H1 (cell line): ENCODE measurements around the gene EDEM2. TPM values are rescaled to one million over a fixed set of nuclear protein-coding genes. Genes with fewer than 3 reads are reported as not detected.

Experiments used
- CTCF ChIA-PET: fragments of 300-600 bp; sonication (Branson Sonifier 250); formaldehyde crosslinking; loops from one replicate; lab custom pipeline; 2021; ENCODE audit not compliant: partially characterized antibody; lab: Charles Lee
- POLR2A ChIA-PET: fragments of 300-600 bp; sonication (Branson Sonifier 250); formaldehyde crosslinking; loops from one replicate; lab custom pipeline; 2021; ENCODE audit warnings: inconsistent platforms; ENCODE audit not compliant: partially characterized antibody; lab: Charles Lee
- DNase-seq, 2 experiments: peaks; one replicate each; pipeline versions ENCODE4 v3.0.0 to v3.0.0-alpha.2; 2010 to 2022; ENCODE audit warnings: low spot score in 2 of 2, low read depth in 1 of 2, mixed read lengths in 1 of 2
- FAIRE-seq: peaks from 2 replicates; lab custom pipeline; 2011; peaks lifted over from hg19 to GRCh38; lab: Jason Lieb, UNC
- H2AFZ ChIP-seq: 2 replicates; pipeline ENCODE4 v1.8.1; 2012; ENCODE audit warnings: low read length, inconsistent platforms
- H2AK5ac ChIP-seq: 2 replicates; pipeline ENCODE4 v1.6.1; 2013; ENCODE audit warnings: low read depth, low read length
- H2BK120ac ChIP-seq: replicated peaks from 2 replicates; pipeline ENCODE3; 2013; ENCODE audit warnings: low read depth, low read length, inconsistent platforms
- H2BK12ac ChIP-seq: 2 replicates; pipeline ENCODE4 v1.6.1; 2013; ENCODE audit warnings: low read depth, low read length
- H2BK15ac ChIP-seq: 2 replicates; pipeline ENCODE4 v1.6.1; 2013; ENCODE audit warnings: low read length
- H2BK20ac ChIP-seq: 2 replicates; pipeline ENCODE4 v1.6.1; 2013; ENCODE audit warnings: low read length
- H2BK5ac ChIP-seq: 2 replicates; pipeline ENCODE4 v1.6.1; 2013; ENCODE audit warnings: low read depth, low read length
- H3K14ac ChIP-seq: 2 replicates; pipeline ENCODE4 v1.6.1; 2013; ENCODE audit warnings: inconsistent platforms; ENCODE audit not compliant: insufficient read length
- H3K18ac ChIP-seq: 2 replicates; pipeline ENCODE4 v1.6.1; 2013; ENCODE audit warnings: low read length; ENCODE audit errors: extremely low read depth
- H3K23ac ChIP-seq: 2 replicates; pipeline ENCODE4 v1.6.1; 2013; ENCODE audit warnings: inconsistent platforms; ENCODE audit not compliant: insufficient read length
- H3K23me2 ChIP-seq: 2 replicates; pipeline ENCODE4 v1.6.1; 2013; ENCODE audit warnings: low read depth, low read length
- H3K27ac ChIP-seq: 2 replicates; pipeline ENCODE4 v1.6.1; 2011; ENCODE audit warnings: low read depth, low read length, inconsistent platforms
- H3K27me3 ChIP-seq, 4 experiments: replicated peaks in 1 of 4; 1 replicate in 1 of 4; 2 replicates in 3 of 4; pipeline versions ENCODE4 v1.6.1 to v1.8.1; 2011 to 2013; ENCODE audit warnings: low read length in 3 of 4, mild to moderate bottlenecking in 3 of 4, inconsistent platforms in 2 of 4, mixed read lengths in 2 of 4, moderate library complexity in 1 of 4; ENCODE audit not compliant: control insufficient read depth in 3 of 4, insufficient read depth in 3 of 4; ENCODE audit errors: extremely low read depth in 1 of 4
- H3K36me3 ChIP-seq, 4 experiments: 2 replicates each; pipeline versions ENCODE4 v1.6.1 to v1.8.1; 2011 to 2013; ENCODE audit warnings: mild to moderate bottlenecking in 4 of 4, low read length in 3 of 4, moderate library complexity in 2 of 4, control low read depth in 1 of 4, inconsistent platforms in 1 of 4; ENCODE audit not compliant: insufficient read depth in 4 of 4, control insufficient read depth in 2 of 4
- H3K4ac ChIP-seq: replicated peaks from 2 replicates; pipeline ENCODE3; 2013; ENCODE audit warnings: low read length, low read depth, mixed read lengths, inconsistent platforms; ENCODE audit not compliant: insufficient read length
- H3K4me1 ChIP-seq, 4 experiments: replicated peaks in 1 of 4; 1 replicate in 1 of 4; 2 replicates in 3 of 4; pipeline versions ENCODE4 v1.6.1 to v1.8.1; 2011 to 2013; ENCODE audit warnings: low read length in 3 of 4, inconsistent platforms in 2 of 4, mixed read lengths in 1 of 4; ENCODE audit not compliant: insufficient read depth in 4 of 4, control insufficient read depth in 3 of 4
- H3K4me2 ChIP-seq, 2 experiments: 2 replicates each; pipeline versions ENCODE4 v1.6.1 to v1.8.1; 2011 to 2013; ENCODE audit warnings: low read depth in 2 of 2, low read length in 2 of 2, control low read depth in 1 of 2, inconsistent platforms in 1 of 2, mild to moderate bottlenecking in 1 of 2; ENCODE audit not compliant: insufficient read depth in 1 of 2
- H3K4me3 ChIP-seq, 4 experiments: fragments of 200-600, 300-600 bp in 1 of 4; sonication (generic), shearing (Covaris generic), sonication (Bioruptor Twin) in 1 of 4; 2 replicates each; pipeline versions ENCODE4 v1.5.1 to v1.8.1; 2011 to 2016; ENCODE audit warnings: low read length in 4 of 4, low read depth in 3 of 4, control low read depth in 2 of 4, inconsistent platforms in 2 of 4, mild to moderate bottlenecking in 2 of 4, mixed read lengths in 1 of 4, moderate library complexity in 1 of 4; ENCODE audit not compliant: insufficient read depth in 2 of 4; ENCODE audit errors: extremely low read depth in 1 of 4
- H3K56ac ChIP-seq: replicated peaks from 2 replicates; pipeline ENCODE3; 2013; ENCODE audit warnings: low read depth, mild to moderate bottlenecking, mixed read lengths, low read length, inconsistent platforms; ENCODE audit not compliant: insufficient read length
- H3K79me1 ChIP-seq: 2 replicates; pipeline ENCODE4 v1.6.1; 2013; ENCODE audit warnings: low read depth, low read length, control low read depth
- H3K79me2 ChIP-seq, 2 experiments: 2 replicates each; pipeline versions ENCODE4 v1.6.1 to v1.8.1; 2012 to 2013; ENCODE audit warnings: low read length in 2 of 2, mild to moderate bottlenecking in 2 of 2, inconsistent platforms in 1 of 2; ENCODE audit not compliant: insufficient read depth in 2 of 2, control insufficient read depth in 1 of 2
- H3K9ac ChIP-seq, 4 experiments: replicated peaks in 1 of 4; 1 replicate in 1 of 4; 2 replicates in 3 of 4; pipeline versions ENCODE4 v1.6.1 to v1.8.1; 2011 to 2013; ENCODE audit warnings: low read depth in 3 of 4, low read length in 3 of 4, control low read depth in 2 of 4, mild to moderate bottlenecking in 2 of 4, moderate library complexity in 2 of 4, inconsistent platforms in 1 of 4; ENCODE audit errors: extremely low read depth in 1 of 4
- H3K9me3 ChIP-seq, 2 experiments: 2 replicates each; pipeline versions ENCODE4 v1.6.1 to v1.8.1; 2012 to 2013; ENCODE audit warnings: mild to moderate bottlenecking in 2 of 2, moderate library complexity in 2 of 2, control low read depth in 1 of 2, inconsistent platforms in 1 of 2, low read depth in 1 of 2, low read length in 1 of 2, mixed read lengths in 1 of 2; ENCODE audit not compliant: insufficient read depth in 2 of 2
- H4K20me1 ChIP-seq, 2 experiments: replicated peaks in 1 of 2; 2 replicates each; pipeline versions ENCODE3 to v1.8.1; 2011 to 2013; ENCODE audit warnings: inconsistent platforms in 2 of 2, low read length in 2 of 2, mild to moderate bottlenecking in 1 of 2; ENCODE audit not compliant: insufficient read depth in 2 of 2, control insufficient read depth in 1 of 2
- H4K5ac ChIP-seq: 2 replicates; pipeline ENCODE4 v1.6.1; 2013; ENCODE audit warnings: low read length, low read depth, mixed read lengths, inconsistent platforms; ENCODE audit not compliant: insufficient read length
- H4K8ac ChIP-seq: 2 replicates; pipeline ENCODE4 v1.8.0; 2013; ENCODE audit warnings: mild to moderate bottlenecking, moderate library complexity, low read length, inconsistent platforms; ENCODE audit not compliant: insufficient read depth; ENCODE audit errors: extremely low read depth
- H4K91ac ChIP-seq: replicated peaks from 2 replicates; pipeline ENCODE3; 2013; ENCODE audit warnings: low read length, mixed read lengths, inconsistent platforms; ENCODE audit not compliant: insufficient read length
- CHD1 ChIP-seq: IDR thresholded peaks from 2 replicates; pipeline ENCODE4 v1.6.1; 2012; ENCODE audit warnings: low read depth, low read length, improper control_type of control experiment
- CHD2 ChIP-seq: IDR thresholded peaks from 2 replicates; pipeline ENCODE4 v1.6.1; 2012; ENCODE audit warnings: low read length, improper control_type of control experiment
- KDM4A ChIP-seq: IDR thresholded peaks from one replicate; pipeline ENCODE4 v1.7.1; 2012; ENCODE audit warnings: low read depth, mild to moderate bottlenecking, moderate library complexity, low read length, inconsistent platforms; ENCODE audit not compliant: severe bottlenecking
- RFX5 ChIP-seq: IDR thresholded peaks from 2 replicates; pipeline ENCODE4 v1.6.1; 2011; ENCODE audit warnings: low read depth, low read length, improper control_type of control experiment, borderline replicate concordance
- SIRT6 ChIP-seq: IDR thresholded peaks from one replicate; pipeline ENCODE4 v1.7.1; 2012; ENCODE audit warnings: low read length, inconsistent platforms
- SIX5 ChIP-seq: IDR thresholded peaks from 2 replicates; pipeline ENCODE4 v1.6.1; 2011; ENCODE audit warnings: mild to moderate bottlenecking, low read depth, low read length
- TAF1 ChIP-seq: IDR thresholded peaks from 2 replicates; pipeline ENCODE4 v1.6.1; 2011; ENCODE audit warnings: mild to moderate bottlenecking, low read depth, low read length
- WGBS, 2 experiments: shearing (Covaris generic) in 1 of 2; methylation state at CpG; one replicate each; pipeline versions ENCODE4 v1.1.6 to v1.1.7; 2013 to 2015; ENCODE audit warnings: low lambda C conversion rate in 2 of 2, mixed read lengths in 2 of 2, inconsistent platforms in 1 of 2, low coverage in 1 of 2, missing lambda C conversion rate in 1 of 2; ENCODE audit not compliant: insufficient replicate concordance in 2 of 2, insufficient coverage in 1 of 2, insufficient read length in 1 of 2; ENCODE audit errors: extremely low coverage in 1 of 2, missing lambda C conversion rate in 1 of 2; 5-methylcytosine and 5-hydroxymethylcytosine counted together
- polyA plus RNA-seq, 7 experiments: library from polyadenylated mRNA; depleted of rRNA in 3 of 7; stranded (reverse) in 5 of 7; unstranded in 2 of 7; fragments of >200 nt in 5 of 7; fragments of 200-250 nt in 2 of 7; gene quantifications; 1 replicate in 5 of 7; 2 replicates in 1 of 7; 4 replicates in 1 of 7; pipeline versions ENCODE4 v1.2.1 to v1.2.3, GENCODE V29; 2011 to 2013; ENCODE audit warnings: missing spikeins in 2 of 7, mixed read lengths in 2 of 7
- total RNA-seq: library from RNA; stranded (reverse); fragmentation: NEBNext Ultra II Directional; extraction: Animal tissue kit (Norgen Biotek cat#: 25700); gene quantifications from 2 replicates; pipeline ENCODE4 v1.2.1, GENCODE V29; 2021
- TF ChIP-seq, protein P1 (sequence below): IDR thresholded peaks from 2 replicates; pipeline ENCODE4 v1.6.1; 2011; ENCODE audit warnings: low read depth, mild to moderate bottlenecking, low read length; ENCODE audit not compliant: insufficient read depth
- TF ChIP-seq, protein P2 (sequence below), 3 experiments: IDR thresholded peaks; 1 replicate in 2 of 3; 2 replicates in 1 of 3; pipeline versions ENCODE4 v1.5.1 to v1.6.1; 2011; ENCODE audit warnings: low read length in 3 of 3, mild to moderate bottlenecking in 3 of 3, inconsistent platforms in 2 of 3, low read depth in 1 of 3, moderate library complexity in 1 of 3; ENCODE audit not compliant: insufficient read depth in 1 of 3; ENCODE audit errors: control extremely low read depth in 1 of 3

The EDEM2 gene
- total and polyA plus RNA-seq, 2 of the 8 experiments (the other 6 are each of a cell fraction or from before 2014, with no cell fraction given) = 15.2 to 19.6 TPM

DNA sequence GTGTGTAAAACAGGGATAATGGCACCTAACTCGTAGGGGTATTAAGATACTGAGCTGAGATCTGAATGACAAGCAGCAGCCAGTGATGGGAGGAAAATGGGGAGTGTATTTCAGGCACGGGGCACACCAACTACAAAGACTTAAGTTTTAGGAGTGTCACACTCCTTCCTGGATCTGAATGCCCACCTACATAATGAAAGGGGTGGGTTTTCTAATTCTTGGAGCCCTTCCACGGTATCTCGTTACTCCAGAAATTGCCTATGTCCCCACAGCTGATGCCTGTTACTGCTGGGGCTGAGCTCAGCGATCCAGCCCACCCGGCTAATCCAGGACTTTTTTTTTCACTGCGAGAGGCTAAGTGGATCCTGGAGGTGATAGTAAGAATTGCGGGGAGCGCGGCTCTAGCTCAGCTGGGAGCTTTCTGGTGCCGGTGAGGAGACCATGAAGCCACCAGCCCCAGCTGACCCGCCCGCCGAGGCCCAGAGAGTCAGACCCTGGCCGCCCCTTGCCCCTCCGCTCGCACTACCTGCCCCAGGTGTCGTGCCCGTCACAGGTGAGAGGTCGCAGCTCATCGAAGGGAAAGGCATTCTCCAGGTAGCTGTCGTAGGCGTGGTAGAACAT is 727 bp downstream of the EDEM2 start:
- no peak for DNase-seq
- ChIA-PET CTCF (interaction anchor here (0.6 to 7.6 kb wide), 14 partner anchors 15 to 158 kb away, joined by 3 to 135 read pairs (median 6); no protein-coding TSS in a partner anchor), POLR2A (interaction anchor here (0.7 to 3.4 kb wide), 13 partner anchors 16 to 144 kb away, joined by 3 to 27 read pairs (median 4); partner anchors contain the start of gene MMP24OS)
- FAIRE-seq = no peak
- H4K91ac ChIP-seq = peak overlapping the region; percentile 70
- no peaks in the 10 kb centered on the region for H3K79me2 ChIP-seq
- peak overlapping the region; percentile 95 for H2BK5ac ChIP-seq
- 5% methylated on average over 23 of the region's 23 CpGs; no CpG with 5 or more reads in 1 of the 2 experiments for WGBS, 2 experiments
- H3K27ac ChIP-seq = peak overlapping the region; percentile 68; the same call in 1 of the 2 replicates
- H2BK15ac ChIP-seq = 0 out of 2 replicates have a peak overlapping the region, but pooled peaks have one; percentile 31
- peak overlapping the region; percentile 46 for H3K4ac ChIP-seq
- peak overlapping the region; percentile 81; the same call in 1 of the 2 replicates for H2BK12ac ChIP-seq
- H3K18ac ChIP-seq = peak overlapping the region; percentile 95
- no peaks in the 10 kb centered on the region for H4K20me1 ChIP-seq
- H3K79me1 ChIP-seq = no peaks in the 10 kb centered on the region
- peaks cover 8% of the 10 kb centered on the region for H3K23me2 ChIP-seq
- no peak overlapping the region for H3K14ac ChIP-seq
- peak overlapping the region in 3 of 4 experiments; percentile 58 to 87 (median 69); a peak in 6 of 7 replicates for H3K9ac ChIP-seq
- 0 out of 7 replicates have a peak, but pooled peaks cover 0 to 3% (median 0%) of the 10 kb centered on the region in 4 experiments for H3K4me1 ChIP-seq
- no peak overlapping the region for H2AK5ac ChIP-seq
- no peak overlapping the region for H2BK120ac ChIP-seq
- H3K27me3 ChIP-seq = no peaks in the 10 kb centered on the region
- peak overlapping the region; percentile 86 to 94 (median 90) for H3K4me3 ChIP-seq
- H3K9me3 ChIP-seq = no peaks in the 10 kb centered on the region
- H4K8ac ChIP-seq = 0 out of 2 replicates have a peak overlapping the region, but pooled peaks have one; percentile 42
- peak overlapping the region; percentile 93 for H3K56ac ChIP-seq
- peak overlapping the region; percentile 89 to 96 for H3K4me2 ChIP-seq
- H2AFZ ChIP-seq = peak overlapping the region; percentile 77
- H2BK20ac ChIP-seq = no peak overlapping the region
- H3K36me3 ChIP-seq = peaks cover 2 to 19% (median 9%) of the 10 kb centered on the region in 4 experiments; a peak in 6 of 8 replicates
- H3K23ac ChIP-seq = no peak overlapping the region
- peak overlapping the region; percentile 75 for H4K5ac ChIP-seq
- no peak for TF ChIP-seq RFX5
- no peak for TF ChIP-seq CHD2
- TF ChIP-seq KDM4A = no peak
- no peak for TF ChIP-seq SIX5
- TF ChIP-seq SIRT6 = no peak
- TF ChIP-seq, protein P1, sequence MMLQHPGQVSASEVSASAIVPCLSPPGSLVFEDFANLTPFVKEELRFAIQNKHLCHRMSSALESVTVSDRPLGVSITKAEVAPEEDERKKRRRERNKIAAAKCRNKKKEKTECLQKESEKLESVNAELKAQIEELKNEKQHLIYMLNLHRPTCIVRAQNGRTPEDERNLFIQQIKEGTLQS = no peak
- no peak for TF ChIP-seq CHD1
- TF ChIP-seq, protein P2, sequence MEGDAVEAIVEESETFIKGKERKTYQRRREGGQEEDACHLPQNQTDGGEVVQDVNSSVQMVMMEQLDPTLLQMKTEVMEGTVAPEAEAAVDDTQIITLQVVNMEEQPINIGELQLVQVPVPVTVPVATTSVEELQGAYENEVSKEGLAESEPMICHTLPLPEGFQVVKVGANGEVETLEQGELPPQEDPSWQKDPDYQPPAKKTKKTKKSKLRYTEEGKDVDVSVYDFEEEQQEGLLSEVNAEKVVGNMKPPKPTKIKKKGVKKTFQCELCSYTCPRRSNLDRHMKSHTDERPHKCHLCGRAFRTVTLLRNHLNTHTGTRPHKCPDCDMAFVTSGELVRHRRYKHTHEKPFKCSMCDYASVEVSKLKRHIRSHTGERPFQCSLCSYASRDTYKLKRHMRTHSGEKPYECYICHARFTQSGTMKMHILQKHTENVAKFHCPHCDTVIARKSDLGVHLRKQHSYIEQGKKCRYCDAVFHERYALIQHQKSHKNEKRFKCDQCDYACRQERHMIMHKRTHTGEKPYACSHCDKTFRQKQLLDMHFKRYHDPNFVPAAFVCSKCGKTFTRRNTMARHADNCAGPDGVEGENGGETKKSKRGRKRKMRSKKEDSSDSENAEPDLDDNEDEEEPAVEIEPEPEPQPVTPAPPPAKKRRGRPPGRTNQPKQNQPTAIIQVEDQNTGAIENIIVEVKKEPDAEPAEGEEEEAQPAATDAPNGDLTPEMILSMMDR (IDR thresholded peaks at IDR 0.05; ENCODE audit: control extremely low read depth in 1 of 3, insufficient read depth in 1 of 3, low read depth in 1 of 3, low read length in 3 of 3) = no peak
- TF ChIP-seq TAF1 = no peak
